HepG2 (cell line): ENCODE results near the gene SOX9. TPM values are rescaled to one million over a fixed set of nuclear protein-coding genes. Genes with fewer than 3 reads are reported as not detected.

ENCODE experiments used
- AGO1 ChIP-seq: fragments of 200-400 bp; formaldehyde crosslinking; IDR thresholded peaks from 2 replicates; pipeline ENCODE4 v1.6.1; 2017; ENCODE audit warnings: mild to moderate bottlenecking, low read depth, low read length, moderate library complexity; ENCODE audit not compliant: poor library complexity, severe bottlenecking
- BRD4 ChIP-seq: sonication (generic); formaldehyde crosslinking; IDR thresholded peaks from 2 replicates; pipeline ENCODE4 v1.4.0; 2020; ENCODE audit warnings: missing genetic modification reagents
- DR1 ChIP-seq: sonication (generic); formaldehyde crosslinking; IDR thresholded peaks from 2 replicates; pipeline ENCODE4 v1.8.0; 2021; ENCODE audit warnings: mild to moderate bottlenecking, missing genetic modification reagents, inconsistent platforms
- EHMT2 ChIP-seq: fragments of 200-600 bp; sonication (generic); IDR thresholded peaks from 2 replicates; pipeline ENCODE4 v1.7.0; 2017; ENCODE audit warnings: antibody characterized with exemption, low read depth, low read length, borderline replicate concordance
- FLYWCH1 ChIP-seq: sonication (generic); formaldehyde crosslinking; IDR thresholded peaks from 2 replicates; pipeline ENCODE4 v1.8.1; 2023; ENCODE audit warnings: mild to moderate bottlenecking, missing genetic modification reagents
- FOXM1 ChIP-seq: sonication (generic); formaldehyde crosslinking; IDR thresholded peaks from 2 replicates; pipeline ENCODE4 v1.5.0; 2020; ENCODE audit warnings: missing genetic modification reagents
- GATA4 ChIP-seq: sonication (generic); IDR thresholded peaks from 2 replicates; pipeline ENCODE4 v1.6.1; 2016; ENCODE audit warnings: antibody characterized with exemption, low read depth, borderline replicate concordance
- HNF4G ChIP-seq, 2 experiments: sonication (generic) in 1 of 2; formaldehyde crosslinking in 1 of 2; IDR thresholded peaks; 2 replicates each; pipeline versions ENCODE4 v1.4.0 to v1.6.1; 2011 to 2020; ENCODE audit warnings: borderline replicate concordance in 2 of 2, low read depth in 2 of 2, mild to moderate bottlenecking in 2 of 2, low read length in 1 of 2, missing genetic modification reagents in 1 of 2, moderate library complexity in 1 of 2
- MBD4 ChIP-seq: IDR thresholded peaks from 2 replicates; pipeline ENCODE4 v1.6.1; 2012; ENCODE audit warnings: low read length, inconsistent platforms, borderline replicate concordance
- MEF2D ChIP-seq: sonication (generic); formaldehyde crosslinking; IDR thresholded peaks from 2 replicates; pipeline ENCODE4 v1.5.1; 2020; ENCODE audit warnings: mild to moderate bottlenecking, missing genetic modification reagents
- SAFB2 ChIP-seq: sonication (generic); formaldehyde crosslinking; IDR thresholded peaks from 2 replicates; pipeline ENCODE4 v1.5.1; 2020; ENCODE audit warnings: missing genetic modification reagents, low read depth, mild to moderate bottlenecking, borderline replicate concordance
- SRF ChIP-seq: IDR thresholded peaks from 2 replicates; pipeline ENCODE4 v1.6.1; 2011; ENCODE audit warnings: mild to moderate bottlenecking, low read depth, low read length, moderate library complexity
- SRSF1 ChIP-seq: fragments of 200-400 bp; formaldehyde crosslinking; optimal IDR thresholded peaks from 2 replicates; pipeline ENCODE3; 2017; ENCODE audit warnings: mild to moderate bottlenecking, low read depth, low read length, moderate library complexity
- STAG1 ChIP-seq: sonication (generic); formaldehyde crosslinking; IDR thresholded peaks from 2 replicates; pipeline ENCODE4 v1.4.0; 2020; ENCODE audit warnings: missing genetic modification reagents
- WIZ ChIP-seq: sonication (generic); formaldehyde crosslinking; IDR thresholded peaks from 2 replicates; pipeline ENCODE4 v1.5.1; 2020; ENCODE audit warnings: mild to moderate bottlenecking, missing genetic modification reagents
- ZFX ChIP-seq: sonication (generic); formaldehyde crosslinking; IDR thresholded peaks from 2 replicates; pipeline ENCODE4 v1.4.0; 2020; ENCODE audit warnings: mild to moderate bottlenecking, low read depth, missing genetic modification reagents, moderate library complexity
- ZNF20 ChIP-seq: sonication (generic); formaldehyde crosslinking; IDR thresholded peaks from 2 replicates; pipeline ENCODE4 v1.4.0; 2020; ENCODE audit warnings: mild to moderate bottlenecking, moderate library complexity, missing genetic modification reagents
- ZNF3 ChIP-seq: IDR thresholded peaks from 2 replicates; pipeline ENCODE4 v1.7.0; 2017; ENCODE audit warnings: inconsistent platforms
- ZNF329 ChIP-seq: sonication (generic); formaldehyde crosslinking; IDR thresholded peaks from 2 replicates; pipeline ENCODE4 v1.9.0; 2021; ENCODE audit warnings: low read depth, mild to moderate bottlenecking, missing genetic modification reagents
- ZNF547 ChIP-seq: sonication (generic); formaldehyde crosslinking; IDR thresholded peaks from 2 replicates; pipeline ENCODE4 v1.5.1; 2020; ENCODE audit warnings: mild to moderate bottlenecking, missing genetic modification reagents
- ZNF747 ChIP-seq: sonication (generic); formaldehyde crosslinking; IDR thresholded peaks from 2 replicates; pipeline ENCODE4 v1.8.1; 2023; ENCODE audit warnings: missing genetic modification reagents, mild to moderate bottlenecking, borderline replicate concordance
- ZNF788 ChIP-seq: sonication (generic); formaldehyde crosslinking; IDR thresholded peaks from 2 replicates; pipeline ENCODE4 v1.5.0; 2020; ENCODE audit warnings: mild to moderate bottlenecking, missing genetic modification reagents, borderline replicate concordance
- polyA plus RNA-seq, 8 experiments: library from polyadenylated mRNA; depleted of rRNA in 3 of 8; stranded (reverse) in 7 of 8; unstranded in 1 of 8; fragments of >200 nt; fragmentation: Illumina TruSeq in 4 of 8; extraction: Trizol in 4 of 8; gene quantifications; 2 replicates each; pipeline versions ENCODE4 v1.2.1 to v1.2.3, GENCODE V29; 2011 to 2016; ENCODE audit warnings: low read depth in 4 of 8, missing spikeins in 1 of 8, mixed read lengths in 1 of 8; ENCODE audit not compliant: insufficient read depth in 1 of 8
- total RNA-seq, 5 experiments: library from RNA; depleted of rRNA; stranded (reverse); fragments of >200 nt; fragmentation: Illumina TruSeq; extraction: Trizol; gene quantifications; 2 replicates each; pipeline ENCODE4 v1.2.3, GENCODE V29; 2016; ENCODE audit warnings: low read depth in 1 of 5
- TF ChIP-seq, protein P1 (sequence below): sonication (generic); formaldehyde crosslinking; IDR thresholded peaks from 2 replicates; pipeline ENCODE4 v1.5.1; 2020; ENCODE audit warnings: mild to moderate bottlenecking, missing genetic modification reagents, moderate library complexity
- TF ChIP-seq, protein P2 (sequence below): sonication (generic); formaldehyde crosslinking; IDR thresholded peaks from 2 replicates; pipeline ENCODE4 v1.8.1; 2023; ENCODE audit warnings: mild to moderate bottlenecking, missing genetic modification reagents
- TF ChIP-seq, protein P3 (sequence below): sonication (generic); formaldehyde crosslinking; IDR thresholded peaks from 2 replicates; pipeline ENCODE4 v1.9.0; 2021; ENCODE audit warnings: missing genetic modification reagents, borderline replicate concordance

Gene SOX9
- total and polyA plus RNA-seq, 2 of the 13 experiments (the other 11 are each of a cell fraction or from before 2014, with no cell fraction given): 16.1 to 27.6 TPM

DNA sequence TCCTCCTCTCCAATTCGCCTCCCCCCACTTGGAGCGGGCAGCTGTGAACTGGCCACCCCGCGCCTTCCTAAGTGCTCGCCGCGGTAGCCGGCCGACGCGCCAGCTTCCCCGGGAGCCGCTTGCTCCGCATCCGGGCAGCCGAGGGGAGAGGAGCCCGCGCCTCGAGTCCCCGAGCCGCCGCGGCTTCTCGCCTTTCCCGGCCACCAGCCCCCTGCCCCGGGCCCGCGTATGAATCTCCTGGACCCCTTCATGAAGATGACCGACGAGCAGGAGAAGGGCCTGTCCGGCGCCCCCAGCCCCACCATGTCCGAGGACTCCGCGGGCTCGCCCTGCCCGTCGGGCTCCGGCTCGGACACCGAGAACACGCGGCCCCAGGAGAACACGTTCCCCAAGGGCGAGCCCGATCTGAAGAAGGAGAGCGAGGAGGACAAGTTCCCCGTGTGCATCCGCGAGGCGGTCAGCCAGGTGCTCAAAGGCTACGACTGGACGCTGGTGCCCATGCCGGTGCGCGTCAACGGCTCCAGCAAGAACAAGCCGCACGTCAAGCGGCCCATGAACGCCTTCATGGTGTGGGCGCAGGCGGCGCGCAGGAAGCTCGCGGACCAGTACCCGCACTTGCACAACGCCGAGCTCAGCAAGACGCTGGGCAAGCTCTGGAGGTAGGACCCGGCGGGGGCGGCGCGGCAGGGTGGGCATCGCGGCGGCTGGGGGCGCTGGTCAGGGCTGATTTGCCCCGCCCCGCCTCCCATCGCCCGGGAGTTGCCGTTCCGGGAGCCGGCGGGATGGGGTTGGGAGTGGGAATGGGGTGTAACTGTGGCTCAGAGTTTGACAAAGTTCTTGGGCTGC lies 567 bp downstream of the SOX9 start (continued):
- TF ChIP-seq, protein P1, sequence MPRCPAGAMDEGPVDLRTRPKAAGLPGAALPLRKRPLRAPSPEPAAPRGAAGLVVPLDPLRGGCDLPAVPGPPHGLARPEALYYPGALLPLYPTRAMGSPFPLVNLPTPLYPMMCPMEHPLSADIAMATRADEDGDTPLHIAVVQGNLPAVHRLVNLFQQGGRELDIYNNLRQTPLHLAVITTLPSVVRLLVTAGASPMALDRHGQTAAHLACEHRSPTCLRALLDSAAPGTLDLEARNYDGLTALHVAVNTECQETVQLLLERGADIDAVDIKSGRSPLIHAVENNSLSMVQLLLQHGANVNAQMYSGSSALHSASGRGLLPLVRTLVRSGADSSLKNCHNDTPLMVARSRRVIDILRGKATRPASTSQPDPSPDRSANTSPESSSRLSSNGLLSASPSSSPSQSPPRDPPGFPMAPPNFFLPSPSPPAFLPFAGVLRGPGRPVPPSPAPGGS (CRISPR knock-in tag): no peak; the same call in none of the 2 replicates
- TF ChIP-seq MEF2D (CRISPR knock-in tag) (no peak), HNF4G (IDR thresholded peaks at IDR 0.05; ENCODE audit: borderline replicate concordance, low read depth, low read length) (no peak), HNF4G (CRISPR knock-in tag; IDR thresholded peaks at IDR 0.05; ENCODE audit: borderline replicate concordance, low read depth) (no peak), ZNF3 (no peak), DR1 (CRISPR knock-in tag) (peak; percentile 11; the same call in 1 of the 2 replicates), SAFB2 (CRISPR knock-in tag) (no peak), BRD4 (peak; percentile 74), ZFX (CRISPR knock-in tag) (peak; percentile 72), FOXM1 (CRISPR knock-in tag) (no peak), SRF (no peak), ZNF547 (CRISPR knock-in tag) (peak; percentile 89), SRSF1 (peak; percentile 92), ZNF329 (CRISPR knock-in tag) (peak; percentile 73; the same call in 1 of the 2 replicates), ZNF788 (CRISPR knock-in tag) (0 out of 2 replicates have a peak, but pooled peaks have one; percentile 5), EHMT2 (no peak), WIZ (CRISPR knock-in tag) (peak; percentile 37), ZNF747 (CRISPR knock-in tag) (no peak), MBD4 (no peak), AGO1 (peak; percentile 87), ZNF20 (CRISPR knock-in tag) (peak; percentile 76; the same call in 1 of the 2 replicates), STAG1 (no peak), GATA4 (no peak), FLYWCH1 (CRISPR knock-in tag) (no peak)
- TF ChIP-seq, protein P2, sequence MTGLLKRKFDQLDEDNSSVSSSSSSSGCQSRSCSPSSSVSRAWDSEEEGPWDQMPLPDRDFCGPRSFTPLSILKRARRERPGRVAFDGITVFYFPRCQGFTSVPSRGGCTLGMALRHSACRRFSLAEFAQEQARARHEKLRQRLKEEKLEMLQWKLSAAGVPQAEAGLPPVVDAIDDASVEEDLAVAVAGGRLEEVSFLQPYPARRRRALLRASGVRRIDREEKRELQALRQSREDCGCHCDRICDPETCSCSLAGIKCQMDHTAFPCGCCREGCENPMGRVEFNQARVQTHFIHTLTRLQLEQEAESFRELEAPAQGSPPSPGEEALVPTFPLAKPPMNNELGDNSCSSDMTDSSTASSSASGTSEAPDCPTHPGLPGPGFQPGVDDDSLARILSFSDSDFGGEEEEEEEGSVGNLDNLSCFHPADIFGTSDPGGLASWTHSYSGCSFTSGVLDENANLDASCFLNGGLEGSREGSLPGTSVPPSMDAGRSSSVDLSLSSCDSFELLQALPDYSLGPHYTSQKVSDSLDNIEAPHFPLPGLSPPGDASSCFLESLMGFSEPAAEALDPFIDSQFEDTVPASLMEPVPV (CRISPR knock-in tag): peak; percentile 89
- TF ChIP-seq, protein P3, sequence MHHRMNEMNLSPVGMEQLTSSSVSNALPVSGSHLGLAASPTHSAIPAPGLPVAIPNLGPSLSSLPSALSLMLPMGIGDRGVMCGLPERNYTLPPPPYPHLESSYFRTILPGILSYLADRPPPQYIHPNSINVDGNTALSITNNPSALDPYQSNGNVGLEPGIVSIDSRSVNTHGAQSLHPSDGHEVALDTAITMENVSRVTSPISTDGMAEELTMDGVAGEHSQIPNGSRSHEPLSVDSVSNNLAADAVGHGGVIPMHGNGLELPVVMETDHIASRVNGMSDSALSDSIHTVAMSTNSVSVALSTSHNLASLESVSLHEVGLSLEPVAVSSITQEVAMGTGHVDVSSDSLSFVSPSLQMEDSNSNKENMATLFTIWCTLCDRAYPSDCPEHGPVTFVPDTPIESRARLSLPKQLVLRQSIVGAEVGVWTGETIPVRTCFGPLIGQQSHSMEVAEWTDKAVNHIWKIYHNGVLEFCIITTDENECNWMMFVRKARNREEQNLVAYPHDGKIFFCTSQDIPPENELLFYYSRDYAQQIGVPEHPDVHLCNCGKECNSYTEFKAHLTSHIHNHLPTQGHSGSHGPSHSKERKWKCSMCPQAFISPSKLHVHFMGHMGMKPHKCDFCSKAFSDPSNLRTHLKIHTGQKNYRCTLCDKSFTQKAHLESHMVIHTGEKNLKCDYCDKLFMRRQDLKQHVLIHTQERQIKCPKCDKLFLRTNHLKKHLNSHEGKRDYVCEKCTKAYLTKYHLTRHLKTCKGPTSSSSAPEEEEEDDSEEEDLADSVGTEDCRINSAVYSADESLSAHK: no peak
